ENCODE data around the gene ZBTB7C.

DNA sequence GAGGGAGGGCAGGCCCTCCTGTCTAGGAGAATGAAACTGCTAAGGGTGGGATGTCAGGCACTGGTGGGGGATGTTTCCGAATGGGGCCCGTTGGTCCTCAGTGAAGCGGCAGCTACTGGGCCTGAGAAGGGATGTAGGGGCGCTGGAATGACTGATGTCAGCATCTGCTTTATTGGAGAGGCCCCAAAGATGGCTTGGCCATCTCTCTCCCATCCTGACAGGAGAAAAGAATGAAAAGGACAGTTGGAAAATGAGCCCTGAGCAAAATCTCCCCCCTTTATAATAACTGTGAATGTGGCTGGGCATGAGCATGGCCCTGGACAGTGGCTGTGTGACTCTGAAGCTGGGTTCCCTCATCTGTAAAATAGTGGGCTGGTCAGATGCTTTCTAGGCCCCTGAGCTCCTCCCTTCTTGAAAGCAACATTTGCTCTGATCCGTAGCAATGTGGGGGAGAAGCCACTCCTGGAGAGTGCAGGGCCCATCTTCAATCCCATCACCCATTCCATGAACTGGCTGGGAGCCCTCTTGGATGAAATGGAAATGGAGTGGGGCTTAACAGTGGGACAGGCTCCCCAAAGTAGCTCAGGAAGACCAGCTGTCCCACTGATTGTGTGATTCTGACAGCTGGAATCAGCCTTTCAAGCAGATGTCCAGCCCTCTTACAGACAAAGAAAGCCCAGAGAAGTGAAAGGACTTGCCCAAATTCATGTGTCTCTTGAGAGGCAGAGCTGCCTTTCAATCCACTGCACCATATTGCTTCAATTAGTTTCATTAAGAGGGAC lies 246.0 kb downstream of the ZBTB7C start:
- TF ChIP-seq CTCF (conservative IDR thresholded peaks at IDR 0.05; ENCODE audit: low read depth, low read length) (no peak), POLR2A (IDR thresholded peaks at IDR 0.05; ENCODE audit: low read depth, low read length) (no peak), MXI1 (IDR thresholded peaks at IDR 0.05; ENCODE audit: borderline replicate concordance, low read depth, low read length) (no peak), USF2 (IDR thresholded peaks at IDR 0.05; ENCODE audit: low read depth, low read length) (no peak), RFX5 (IDR thresholded peaks at IDR 0.05; ENCODE audit: low read depth, low read length) (no peak), RAD21 (IDR thresholded peaks at IDR 0.05; ENCODE audit: low read length) (no peak), SMC3 (IDR thresholded peaks at IDR 0.05; ENCODE audit: low read depth, low read length) (no peak), CHD1 (IDR thresholded peaks at IDR 0.05; ENCODE audit: low read depth, low read length) (no peak), CEBPB (IDR thresholded peaks at IDR 0.05; ENCODE audit: low read depth, low read length) (no peak), MAFK (IDR thresholded peaks at IDR 0.05; ENCODE audit: low read depth, low read length) (no peak), BHLHE40 (IDR thresholded peaks at IDR 0.05; ENCODE audit: low read depth, low read length) (no peak), RCOR1 (IDR thresholded peaks at IDR 0.05; ENCODE audit: insufficient replicate concordance, low read length) (no peak)
